Measurements from ENCODE around the gene GID8. TPM values are rescaled to one million over a fixed set of nuclear protein-coding genes. Genes with fewer than 3 reads are reported as not detected.
A peak's percentile ranks its signal among the peaks of the same experiment; 100 is the strongest.

Gene GID8
- total and polyA plus RNA-seq, 2 of the 13 experiments (the other 11 are each of a cell fraction or from before 2014, with no cell fraction given): 39.6 to 59.8 TPM

GRCh38 chr20:62971211-62971949 lies 33.4 kb downstream of the GID8 start (continued):
- TF ChIP-seq UBTF (CRISPR knock-in tag; IDR thresholded peaks at IDR 0.05) (no peak), PAWR (CRISPR knock-in tag; IDR thresholded peaks at IDR 0.05; ENCODE audit: borderline replicate concordance) (0 out of 2 replicates have a peak, but pooled peaks have one; percentile 71), ATRX (CRISPR knock-in tag; IDR thresholded peaks at IDR 0.05; ENCODE audit: borderline replicate concordance) (no peak), ZNF598 (CRISPR knock-in tag; IDR thresholded peaks at IDR 0.05; ENCODE audit: borderline replicate concordance) (0 out of 2 replicates have a peak, but pooled peaks have one; percentile 18), ZNF33B (CRISPR knock-in tag; IDR thresholded peaks at IDR 0.05) (0 out of 2 replicates have a peak, but pooled peaks have one; percentile 65), SUZ12 (IDR thresholded peaks at IDR 0.05; ENCODE audit: low read depth, low read length) (no peak), POGK (CRISPR knock-in tag; conservative IDR thresholded peaks at IDR 0.05) (no peak), CC2D1A (CRISPR knock-in tag; IDR thresholded peaks at IDR 0.05) (0 out of 2 replicates have a peak, but pooled peaks have one; percentile 0), PREB (CRISPR knock-in tag; IDR thresholded peaks at IDR 0.05) (no peak), SMAD9 (CRISPR knock-in tag; IDR thresholded peaks at IDR 0.05) (0 out of 2 replicates have a peak, but pooled peaks have one; percentile 54), FOSL1 (CRISPR knock-in tag; IDR thresholded peaks at IDR 0.05; ENCODE audit: borderline replicate concordance) (no peak), SNAPC2 (CRISPR knock-in tag; IDR thresholded peaks at IDR 0.05) (0 out of 2 replicates have a peak, but pooled peaks have one; percentile 66), MIER3 (CRISPR knock-in tag; IDR thresholded peaks at IDR 0.05; ENCODE audit: borderline replicate concordance) (no peak), ZNF83 (CRISPR knock-in tag; IDR thresholded peaks at IDR 0.05; ENCODE audit: borderline replicate concordance) (no peak), DR1 (CRISPR knock-in tag; IDR thresholded peaks at IDR 0.05) (no peak), ZNF737 (CRISPR knock-in tag; IDR thresholded peaks at IDR 0.05; ENCODE audit: borderline replicate concordance) (0 out of 2 replicates have a peak, but pooled peaks have one; percentile 46), ZFX (CRISPR knock-in tag; IDR thresholded peaks at IDR 0.05; ENCODE audit: low read depth) (peak; percentile 47; the same call in 1 of the 2 replicates), NONO (IDR thresholded peaks at IDR 0.05) (peak; percentile 40; the same call in 1 of the 2 replicates), NONO (CRISPR knock-in tag; conservative IDR thresholded peaks at IDR 0.05) (no peak), ZNF710 (CRISPR knock-in tag; IDR thresholded peaks at IDR 0.05; ENCODE audit: borderline replicate concordance) (no peak), RBM39 (IDR thresholded peaks at IDR 0.05; ENCODE audit: low read depth, low read length, poor library complexity, severe bottlenecking) (peak; percentile 68)
